ENCODE measurements around the gene PRSS1.
"Not testable (repeated sequence)": the region's sequence is repeated elsewhere in the genome, so short reads cannot be mapped to it uniquely, and the experiment has no call there.

PRSS1 gene

GRCh38 chr7:142745091-142745635, 4.1 kb upstream of the PRSS1 start:
- DNase-seq, result no peak
- intact Hi-C loops (cut with DNase I), result no loop called here

GRCh38 chr7:142745745-142746144, 3.5 kb upstream of the PRSS1 start:
- no peak for DNase-seq
- intact Hi-C loops (cut with DNase I), result no loop called here

GRCh38 chr7:142746264-142746663, 3.0 kb upstream of the PRSS1 start:
- intact Hi-C loops (cut with DNase I), result no loop called here

GRCh38 chr7:142748410-142748809, 862 bp upstream of the PRSS1 start:
- DNase-seq; intact Hi-C loops (cut with DNase I): not testable (repeated sequence)

More at GRCh38 chr7:142746264-142746663, 3.0 kb upstream of the PRSS1 start:
- DNase-seq, result no peak

- DNase-seq, result no peak
- intact Hi-C loops (cut with DNase I), result no loop called here
These were observed 1.2 kb downstream of the PRSS1 start for GRCh38 chr7:142750321-142750938.

GRCh38 chr7:142751526-142752175, 2.4 kb downstream of the PRSS1 start:
- DNase-seq; intact Hi-C loops (cut with DNase I): not testable (repeated sequence)

- intact Hi-C loops (cut with DNase I), result no loop called here
These were observed 3.3 kb downstream of the PRSS1 start for GRCh38 chr7:142752376-142753225.

GRCh38 chr7:142753366-142753765, 4.1 kb downstream of the PRSS1 start:
- no peak for DNase-seq
- intact Hi-C loops (cut with DNase I), result no loop called here

More at GRCh38 chr7:142752376-142753225, 3.3 kb downstream of the PRSS1 start:
- DNase-seq, result no peak

GRCh38 chr7:142753925-142754491, 4.7 kb downstream of the PRSS1 start:
- DNase-seq; intact Hi-C loops (cut with DNase I): not testable (repeated sequence)

GRCh38 chr7:142754681-142755575, 5.7 kb downstream of the PRSS1 start:
- DNase-seq, result no peak
- intact Hi-C loops (cut with DNase I), result no loop called here

GRCh38 chr7:142758312-142758711, 9.0 kb downstream of the PRSS1 start:
- intact Hi-C loops (cut with DNase I); DNase-seq: not testable (repeated sequence)

- DNase-seq, result no peak
- intact Hi-C loops (cut with DNase I), result no loop called here
These were observed 10.2 kb downstream of the PRSS1 start for GRCh38 chr7:142759433-142759832.

GRCh38 chr7:142760071-142760642, 10.9 kb downstream of the PRSS1 start:
- no peak for DNase-seq
- intact Hi-C loops (cut with DNase I), result no loop called here

- DNase-seq; intact Hi-C loops (cut with DNase I): not testable (repeated sequence)
These were observed 12.3 kb downstream of the PRSS1 start for GRCh38 chr7:142761606-142762005.

- intact Hi-C loops (cut with DNase I), result no loop called here
- no peak for DNase-seq
These were observed 12.8 kb downstream of the PRSS1 start for GRCh38 chr7:142762104-142762503.

GRCh38 chr7:142767451-142767850, 18.2 kb downstream of the PRSS1 start:
- DNase-seq, result no peak
- intact Hi-C loops (cut with DNase I), result no loop called here

- intact Hi-C loops (cut with DNase I), result no loop called here
- no peak for DNase-seq
These were observed 18.6 kb downstream of the PRSS1 start for GRCh38 chr7:142767861-142768260.

GRCh38 chr7:142768885-142769284, 19.6 kb downstream of the PRSS1 start:
- intact Hi-C loops (cut with DNase I), result not testable (repeated sequence)

More at GRCh38 chr7:142768885-142769284, 19.6 kb downstream of the PRSS1 start:
- not testable (repeated sequence) for DNase-seq
